Measurements from ENCODE around the gene SAMD10. TPM values are rescaled to one million over a fixed set of nuclear protein-coding genes. Genes with fewer than 3 reads are reported as not detected.

SAMD10 gene
- total and polyA plus RNA-seq, 4 donors: 2.3 to 6.8 (median 5.6) TPM

DNA sequence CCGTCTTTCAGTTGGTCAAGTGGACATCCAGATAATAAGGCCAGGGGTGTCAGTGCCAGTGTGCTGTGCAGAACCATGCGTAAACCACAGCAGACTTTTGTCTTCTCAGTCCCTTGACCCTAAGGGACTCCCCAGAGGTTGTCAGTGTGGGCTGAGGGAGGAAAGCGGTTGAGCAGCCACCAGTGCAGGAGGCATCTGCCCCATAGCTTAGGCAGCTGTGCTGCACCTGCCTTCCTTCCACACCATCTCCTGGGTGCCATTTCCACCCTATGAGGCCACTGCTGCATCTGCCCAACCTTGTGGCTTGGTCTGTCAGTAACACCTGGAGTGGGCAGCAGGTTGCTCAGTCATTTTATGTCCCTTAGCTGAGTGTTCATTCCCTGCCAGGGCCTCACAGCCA, 27.5 kb upstream of the SAMD10 start:
- H3K9ac ChIP-seq (ENCODE audit: insufficient read depth in 1 of 2, low read length in 2 of 2): no peak overlapping the region
- TF ChIP-seq, protein P1, sequence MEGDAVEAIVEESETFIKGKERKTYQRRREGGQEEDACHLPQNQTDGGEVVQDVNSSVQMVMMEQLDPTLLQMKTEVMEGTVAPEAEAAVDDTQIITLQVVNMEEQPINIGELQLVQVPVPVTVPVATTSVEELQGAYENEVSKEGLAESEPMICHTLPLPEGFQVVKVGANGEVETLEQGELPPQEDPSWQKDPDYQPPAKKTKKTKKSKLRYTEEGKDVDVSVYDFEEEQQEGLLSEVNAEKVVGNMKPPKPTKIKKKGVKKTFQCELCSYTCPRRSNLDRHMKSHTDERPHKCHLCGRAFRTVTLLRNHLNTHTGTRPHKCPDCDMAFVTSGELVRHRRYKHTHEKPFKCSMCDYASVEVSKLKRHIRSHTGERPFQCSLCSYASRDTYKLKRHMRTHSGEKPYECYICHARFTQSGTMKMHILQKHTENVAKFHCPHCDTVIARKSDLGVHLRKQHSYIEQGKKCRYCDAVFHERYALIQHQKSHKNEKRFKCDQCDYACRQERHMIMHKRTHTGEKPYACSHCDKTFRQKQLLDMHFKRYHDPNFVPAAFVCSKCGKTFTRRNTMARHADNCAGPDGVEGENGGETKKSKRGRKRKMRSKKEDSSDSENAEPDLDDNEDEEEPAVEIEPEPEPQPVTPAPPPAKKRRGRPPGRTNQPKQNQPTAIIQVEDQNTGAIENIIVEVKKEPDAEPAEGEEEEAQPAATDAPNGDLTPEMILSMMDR (IDR thresholded peaks at IDR 0.05; ENCODE audit: control extremely low read depth, extremely low read depth): no peak
- H3K27ac ChIP-seq (ENCODE audit: low read depth in 1 of 2, low read length in 1 of 2): no peak overlapping the region
- peaks cover 20 to 58% (median 42%) of the 10 kb centered on the region in 4 donors for H3K36me3 ChIP-seq (ENCODE audit: control insufficient read depth in 4 of 4, insufficient read depth in 4 of 4, low read length in 4 of 4)
- no peaks in the 10 kb centered on the region for H3K4me1 ChIP-seq (ENCODE audit: control insufficient read depth in 5 of 5, insufficient read depth in 5 of 5, low read length in 5 of 5)
- H3K27me3 ChIP-seq (ENCODE audit: control insufficient read depth in 3 of 3, insufficient read depth in 3 of 3, low read length in 2 of 3): no peaks in the 10 kb centered on the region
- H3K9me3 ChIP-seq (ENCODE audit: control insufficient read depth in 4 of 4, insufficient read depth in 3 of 4, low read length in 3 of 4): no peaks in the 10 kb centered on the region
- no peak for DNase-seq
- WGBS, 2 donors: 94 to 95% methylated on average over 3 of the region's 3 CpGs
- ATAC-seq (ENCODE audit: insufficient read depth, low FRiP score): no peak
- H3K4me3 ChIP-seq: no peak overlapping the region

DNA sequence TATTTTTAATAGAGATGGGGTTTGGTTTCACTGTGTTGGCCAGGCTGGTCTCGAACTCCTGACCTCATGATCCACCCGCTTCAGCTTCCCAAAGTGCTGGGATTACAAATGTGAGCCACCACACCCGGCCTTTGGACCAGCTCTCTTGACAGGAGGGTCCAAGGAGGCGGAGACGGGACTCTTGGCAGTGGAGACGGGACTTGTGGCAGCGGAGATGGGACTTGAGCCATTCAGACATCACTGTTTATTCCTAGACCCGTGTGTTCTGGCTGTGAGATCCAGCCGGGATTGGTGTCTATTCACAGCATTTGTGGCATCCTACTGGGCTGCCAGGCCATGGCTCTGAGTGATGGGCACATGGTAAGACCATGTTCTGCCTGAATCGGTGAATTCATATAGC, 27.0 kb upstream of the SAMD10 start:
- no peak for ATAC-seq (ENCODE audit: insufficient read depth, low FRiP score)
- H3K27ac ChIP-seq (ENCODE audit: low read depth in 1 of 2, low read length in 1 of 2): no peak overlapping the region
- no peaks in the 10 kb centered on the region for H3K27me3 ChIP-seq (ENCODE audit: control insufficient read depth in 3 of 3, insufficient read depth in 3 of 3, low read length in 2 of 3)
- H3K36me3 ChIP-seq (ENCODE audit: control insufficient read depth in 4 of 4, insufficient read depth in 4 of 4, low read length in 4 of 4): peaks cover 20 to 60% (median 42%) of the 10 kb centered on the region in 4 donors
- no peak overlapping the region for H3K9ac ChIP-seq (ENCODE audit: insufficient read depth in 1 of 2, low read length in 2 of 2)
- WGBS, 2 donors: 83 to 89% methylated on average over 10 of the region's 10 CpGs
- no peaks in the 10 kb centered on the region for H3K4me1 ChIP-seq (ENCODE audit: control insufficient read depth in 5 of 5, insufficient read depth in 5 of 5, low read length in 5 of 5)
- no peak overlapping the region for H3K4me3 ChIP-seq
- DNase-seq: no peak
- TF ChIP-seq, protein P1 (IDR thresholded peaks at IDR 0.05; ENCODE audit: control extremely low read depth, extremely low read depth): no peak
- H3K9me3 ChIP-seq (ENCODE audit: control insufficient read depth in 4 of 4, insufficient read depth in 3 of 4, low read length in 3 of 4): no peaks in the 10 kb centered on the region

DNA sequence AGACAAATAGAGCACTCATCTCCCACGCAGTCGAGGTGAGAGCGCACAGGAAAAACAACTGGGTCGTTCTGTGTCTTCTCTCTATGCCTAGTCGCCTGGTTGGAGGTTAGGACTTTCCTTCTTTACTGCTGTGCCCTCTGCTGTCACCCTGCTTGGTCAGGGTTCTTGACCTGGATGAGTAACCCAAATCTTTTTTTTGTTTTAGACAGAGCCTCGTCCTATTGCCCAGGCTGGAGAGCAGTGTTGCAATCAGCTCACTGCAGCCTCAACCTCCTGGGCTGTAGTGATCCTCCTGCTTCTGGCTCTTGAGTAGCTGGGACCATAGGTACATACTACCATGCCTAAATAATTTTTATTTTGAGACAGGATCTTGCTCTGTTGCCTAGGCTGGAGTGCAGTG, 26.0 kb upstream of the SAMD10 start:
- Histone ChIP-seq H3K27ac (ENCODE audit: low read depth in 1 of 2, low read length in 1 of 2) (no peak overlapping the region), H3K9ac (ENCODE audit: insufficient read depth in 1 of 2, low read length in 2 of 2) (no peak overlapping the region), H3K4me1 (ENCODE audit: control insufficient read depth in 5 of 5, insufficient read depth in 5 of 5, low read length in 5 of 5) (no peaks in the 10 kb centered on the region), H3K27me3 (ENCODE audit: control insufficient read depth in 3 of 3, insufficient read depth in 3 of 3, low read length in 2 of 3) (no peaks in the 10 kb centered on the region), H3K9me3 (ENCODE audit: control insufficient read depth in 4 of 4, insufficient read depth in 3 of 4, low read length in 3 of 4) (no peaks in the 10 kb centered on the region), H3K4me3 (no peak overlapping the region), H3K36me3 (ENCODE audit: control insufficient read depth in 4 of 4, insufficient read depth in 4 of 4, low read length in 4 of 4) (peaks cover 23 to 58% (median 34%) of the 10 kb centered on the region in 4 donors)
- ATAC-seq (ENCODE audit: insufficient read depth, low FRiP score): no peak
- TF ChIP-seq, protein P1 (IDR thresholded peaks at IDR 0.05; ENCODE audit: control extremely low read depth, extremely low read depth): no peak
- WGBS, 2 donors: 72% methylated on average over 6 of the region's 6 CpGs
- DNase-seq: no peak

All from lung (tissue), 12 donors.